ENCODE results near the gene KAZN. TPM values are rescaled to one million over a fixed set of nuclear protein-coding genes. Genes with fewer than 3 reads are reported as not detected.

The KAZN gene
- total RNA-seq, 2 donors from 2014 or later: 0.46 to 0.58 TPM

DNA sequence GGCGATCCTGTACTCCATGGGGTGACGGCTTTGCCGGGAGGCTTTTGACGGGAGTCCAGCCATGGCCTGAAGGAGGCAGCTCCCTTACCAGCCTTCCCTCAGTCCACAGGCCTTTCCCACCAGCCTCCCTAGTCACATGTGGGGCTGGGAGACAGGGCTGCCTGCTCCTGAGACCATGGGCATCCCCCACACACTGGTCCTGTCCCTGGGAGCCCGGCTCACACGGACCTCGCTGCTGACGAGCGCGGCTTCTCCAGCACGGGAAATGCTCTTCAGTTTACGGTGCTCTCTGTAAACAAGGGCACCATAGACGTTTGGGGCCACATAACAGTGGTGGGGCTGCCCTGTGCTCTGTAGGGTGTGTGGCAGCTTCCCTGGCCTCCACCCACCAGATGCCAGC lies 450.6 kb downstream of the KAZN start:
- H3K4me1 Mint-ChIP-seq (ENCODE audit: low read depth): no peaks in the 10 kb centered on the region
- no peak for ATAC-seq (replicated peaks in 1 of 2)
- DNase-seq: no peak
- no peaks in the 10 kb centered on the region for H3K27me3 Mint-ChIP-seq (ENCODE audit: low read depth)
- H3K9me3 Mint-ChIP-seq: no peaks in the 10 kb centered on the region
- H3K36me3 Mint-ChIP-seq (ENCODE audit: insufficient read depth in 2 of 2): no peaks in the 10 kb centered on the region
- no peak overlapping the region for H3K4me3 Mint-ChIP-seq
- H3K27ac Mint-ChIP-seq: no peak overlapping the region

DNA sequence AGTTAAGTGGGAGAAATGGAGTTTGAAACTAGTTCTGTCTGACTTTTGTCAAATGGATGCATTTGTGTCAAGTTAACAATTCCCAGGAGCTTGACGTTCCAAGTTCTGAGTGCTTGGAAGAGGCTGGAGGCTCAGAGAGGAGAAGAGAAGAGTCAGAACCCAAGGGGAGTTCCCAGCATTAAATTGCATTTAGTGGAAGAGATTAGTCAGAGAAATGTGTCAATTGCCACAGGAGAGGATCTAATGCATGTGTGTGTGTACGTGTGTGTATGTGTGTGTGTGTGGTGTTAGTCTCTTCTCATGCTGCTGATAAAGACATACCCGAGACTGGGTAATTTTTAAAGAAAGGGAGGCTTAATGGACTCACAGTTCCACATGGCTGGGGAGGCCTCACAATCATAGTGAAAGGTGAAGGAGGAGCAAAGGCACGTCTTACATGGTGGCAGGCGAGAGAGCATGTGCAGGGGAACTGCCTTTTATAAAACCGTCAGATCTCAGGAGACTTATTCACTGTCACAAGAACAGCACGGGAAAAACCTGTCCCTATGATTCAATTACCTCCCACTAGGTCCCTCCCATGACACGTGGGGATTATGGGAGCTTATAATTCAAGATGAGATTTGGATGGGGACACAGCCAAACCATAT lies 453.5 kb downstream of the KAZN start:
- Mint-ChIP-seq H3K4me3 (no peak overlapping the region), H3K27ac (no peak overlapping the region), H3K9me3 (no peaks in the 10 kb centered on the region), H3K36me3 (ENCODE audit: insufficient read depth in 2 of 2) (no peaks in the 10 kb centered on the region), H3K4me1 (ENCODE audit: low read depth) (no peaks in the 10 kb centered on the region), H3K27me3 (ENCODE audit: low read depth) (no peaks in the 10 kb centered on the region)
- no peak for ATAC-seq (replicated peaks in 1 of 2)
- DNase-seq: no peak

DNA sequence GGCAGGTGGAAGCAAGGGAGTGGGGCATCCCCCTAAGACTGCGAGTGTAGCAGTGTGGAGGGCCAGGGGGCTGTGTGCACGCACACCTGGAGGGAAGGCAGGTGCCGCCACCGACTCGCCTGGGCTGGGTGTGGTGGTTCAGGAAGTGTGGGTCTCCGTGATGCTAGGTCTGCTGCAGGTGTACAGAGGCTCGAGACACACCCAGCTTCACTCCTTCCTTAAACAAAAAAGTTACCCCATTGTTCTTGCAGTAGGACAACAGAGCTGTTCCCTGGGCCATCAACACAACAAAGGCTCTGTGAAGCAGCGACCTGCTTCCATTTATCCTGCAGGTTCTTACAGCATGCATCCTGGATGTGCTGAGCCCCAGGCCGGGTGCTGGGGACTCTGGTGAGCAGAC lies 454.7 kb downstream of the KAZN start:
- Mint-ChIP-seq H3K9me3 (no peaks in the 10 kb centered on the region), H3K4me1 (ENCODE audit: low read depth) (no peaks in the 10 kb centered on the region)
- no peak for ATAC-seq (replicated peaks in 1 of 2)

DNA sequence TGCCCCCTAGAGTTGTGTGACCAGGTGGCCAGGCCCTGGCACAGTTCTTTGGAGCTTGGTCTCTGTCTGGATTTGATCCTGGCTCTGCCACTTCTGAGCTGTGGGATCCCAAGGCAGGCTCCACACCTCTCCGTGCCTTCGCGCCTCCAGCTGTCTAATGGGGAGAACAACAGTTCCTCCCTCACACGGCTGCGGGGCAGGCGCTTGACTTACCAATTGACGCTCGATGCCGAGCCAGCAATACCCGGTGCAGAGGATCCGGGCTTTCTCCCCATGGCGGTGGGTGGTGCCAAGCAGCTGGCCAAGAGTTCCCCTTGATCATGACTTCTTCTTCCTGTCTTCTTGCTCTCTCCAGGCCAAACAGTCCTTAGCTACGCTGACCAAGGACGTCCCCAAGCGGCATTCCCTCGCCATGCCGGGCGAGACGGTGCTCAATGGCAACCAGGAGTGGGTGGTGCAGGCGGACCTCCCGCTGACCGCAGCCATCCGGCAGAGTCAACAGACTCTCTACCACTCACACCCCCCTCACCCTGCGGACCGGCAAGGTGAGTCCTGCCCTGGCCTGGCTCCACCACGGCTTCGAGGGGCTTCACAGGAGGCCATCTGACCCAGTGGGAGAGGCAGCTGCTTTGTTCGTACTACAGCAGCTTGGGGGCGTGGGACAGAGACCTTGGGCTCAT lies 457.4 kb downstream of the KAZN start:
- DNase-seq (no peak), ATAC-seq (replicated peaks in 1 of 2) (no peak)
- no peaks in the 10 kb centered on the region for H3K9me3 Mint-ChIP-seq
- H3K4me1 Mint-ChIP-seq (ENCODE audit: low read depth): no peaks in the 10 kb centered on the region
- H3K4me3 Mint-ChIP-seq: no peak overlapping the region
- H3K36me3 Mint-ChIP-seq (ENCODE audit: insufficient read depth in 2 of 2): no peaks in the 10 kb centered on the region
- no peaks in the 10 kb centered on the region for H3K27me3 Mint-ChIP-seq (ENCODE audit: low read depth)
- no peak overlapping the region for H3K27ac Mint-ChIP-seq

More for the DNA sequence above, 454.7 kb downstream of the KAZN start:
- Mint-ChIP-seq H3K27me3 (ENCODE audit: low read depth) (no peaks in the 10 kb centered on the region), H3K36me3 (ENCODE audit: insufficient read depth in 2 of 2) (no peaks in the 10 kb centered on the region), H3K4me3 (no peak overlapping the region), H3K27ac (no peak overlapping the region)
- DNase-seq: no peak

DNA sequence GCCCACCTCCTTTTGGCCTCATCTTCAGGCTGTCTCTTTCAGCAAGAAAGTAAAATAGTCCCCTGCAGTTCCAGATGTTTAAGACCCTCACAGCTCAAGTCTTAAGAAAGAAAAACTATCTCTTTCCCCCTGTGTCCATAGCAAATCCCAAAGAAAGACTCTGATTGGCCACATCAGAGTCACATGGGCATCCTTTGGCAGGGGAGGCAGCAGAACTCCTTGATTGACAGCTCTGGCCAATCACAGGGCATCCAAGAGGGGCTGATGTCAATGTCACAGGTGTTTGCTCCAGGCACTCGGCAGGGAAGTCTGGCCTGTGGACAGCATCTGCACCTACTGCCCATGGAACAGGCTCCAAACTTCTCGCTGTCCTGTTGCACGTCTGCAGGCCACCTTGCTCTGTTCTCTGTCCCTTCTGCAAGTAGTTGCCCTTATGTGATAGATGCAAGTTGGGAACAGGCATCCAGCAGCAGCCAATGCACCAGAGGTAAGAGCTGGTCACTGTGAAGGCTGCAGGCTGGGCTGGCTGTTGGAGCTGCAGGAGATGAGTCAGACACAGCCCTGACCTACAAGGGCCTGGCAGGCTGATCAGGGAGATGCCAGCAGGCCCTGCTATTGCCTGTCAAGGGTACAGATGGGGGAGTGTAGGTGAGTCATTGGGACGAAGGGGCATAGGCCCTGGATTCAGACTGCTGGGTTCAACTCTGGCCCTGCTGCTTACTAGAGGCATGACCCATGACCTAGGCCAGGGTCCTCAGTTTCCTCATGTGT lies 458.2 kb downstream of the KAZN start:
- Mint-ChIP-seq H3K27ac (no peak overlapping the region), H3K4me1 (ENCODE audit: low read depth) (no peaks in the 10 kb centered on the region)
- no peak for ATAC-seq (replicated peaks in 1 of 2)

DNA sequence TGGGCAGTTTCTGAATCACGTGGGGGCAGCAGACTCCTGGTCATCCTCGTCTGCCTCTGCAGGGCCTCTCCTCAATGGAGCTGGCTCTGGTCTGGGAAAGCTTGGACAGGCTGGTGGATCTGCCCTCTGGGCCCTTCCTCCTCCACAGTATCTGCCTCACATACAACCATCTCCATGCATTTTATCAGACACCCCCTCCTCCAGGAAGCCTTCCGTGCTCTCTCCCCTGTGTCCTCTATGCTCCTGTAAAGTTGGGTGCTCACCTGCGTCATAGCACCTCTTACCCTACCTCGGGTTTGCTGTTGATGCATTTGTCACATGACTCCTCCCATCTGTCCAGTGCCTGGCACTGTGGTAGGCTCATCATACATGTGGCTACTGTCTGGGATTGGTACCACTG lies 459.3 kb downstream of the KAZN start:
- ATAC-seq (replicated peaks in 1 of 2): no peak
- Mint-ChIP-seq H3K27me3 (ENCODE audit: low read depth) (no peaks in the 10 kb centered on the region), H3K4me1 (ENCODE audit: low read depth) (no peaks in the 10 kb centered on the region), H3K36me3 (ENCODE audit: insufficient read depth in 2 of 2) (no peaks in the 10 kb centered on the region), H3K27ac (no peak overlapping the region), H3K9me3 (peaks cover 0 to 2% of the 10 kb centered on the region in 2 donors), H3K4me3 (no peak overlapping the region)
- DNase-seq: no peak

More for the DNA sequence above, 458.2 kb downstream of the KAZN start:
- no peak for DNase-seq
- H3K9me3 Mint-ChIP-seq: no peaks in the 10 kb centered on the region
- H3K36me3 Mint-ChIP-seq (ENCODE audit: insufficient read depth in 2 of 2): no peaks in the 10 kb centered on the region
- no peaks in the 10 kb centered on the region for H3K27me3 Mint-ChIP-seq (ENCODE audit: low read depth)
- no peak overlapping the region for H3K4me3 Mint-ChIP-seq

DNA sequence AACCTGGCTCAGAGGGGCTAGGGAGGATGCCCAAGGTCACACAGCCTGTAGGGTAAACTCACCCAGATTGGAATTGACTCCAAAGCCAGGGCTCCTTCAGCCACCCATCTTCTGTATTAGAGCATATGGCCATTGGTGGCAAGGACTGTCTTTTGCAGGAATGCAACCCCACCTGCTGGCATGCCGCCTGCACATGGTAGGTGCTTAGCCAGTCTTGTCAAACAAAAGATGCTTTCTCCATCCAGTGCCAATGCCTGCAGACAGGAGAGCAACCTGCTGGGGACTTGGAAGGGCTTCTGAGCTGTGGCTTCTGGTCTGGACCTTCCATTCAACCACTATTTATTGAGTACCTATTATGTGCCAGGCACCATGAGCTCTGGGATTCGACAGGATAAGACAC lies 459.8 kb downstream of the KAZN start:
- DNase-seq: no peak
- no peaks in the 10 kb centered on the region for H3K27me3 Mint-ChIP-seq (ENCODE audit: low read depth)
- no peak for ATAC-seq (replicated peaks in 1 of 2)
- peaks cover 0 to 2% of the 10 kb centered on the region in 2 donors for H3K9me3 Mint-ChIP-seq
- H3K4me3 Mint-ChIP-seq: no peak overlapping the region
- H3K27ac Mint-ChIP-seq: no peak overlapping the region
- H3K36me3 Mint-ChIP-seq (ENCODE audit: insufficient read depth in 2 of 2): no peaks in the 10 kb centered on the region
- H3K4me1 Mint-ChIP-seq (ENCODE audit: low read depth): no peaks in the 10 kb centered on the region

DNA sequence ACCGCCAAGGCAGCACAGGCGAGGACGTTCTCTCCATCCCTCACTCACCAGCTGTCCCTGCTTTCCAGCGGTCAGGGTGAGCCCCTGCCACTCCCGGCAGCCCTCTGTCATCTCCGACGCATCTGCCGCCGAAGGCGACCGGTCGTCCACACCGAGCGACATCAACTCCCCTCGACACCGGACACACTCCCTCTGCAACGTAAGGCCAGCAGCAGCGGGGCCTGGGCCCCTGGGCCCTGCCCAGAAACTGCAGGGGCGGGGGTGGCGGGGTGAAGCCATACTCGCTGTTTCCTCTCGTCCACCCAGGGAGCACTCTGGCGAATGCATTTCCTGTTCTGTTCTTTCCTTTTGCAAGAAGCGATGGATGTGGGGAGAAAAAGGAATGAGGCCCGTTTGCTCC lies 461.6 kb downstream of the KAZN start:
- H3K27ac Mint-ChIP-seq: no peak overlapping the region
- no peaks in the 10 kb centered on the region for H3K4me1 Mint-ChIP-seq (ENCODE audit: low read depth)
- no peaks in the 10 kb centered on the region for H3K27me3 Mint-ChIP-seq (ENCODE audit: low read depth)
- H3K9me3 Mint-ChIP-seq: peaks cover 0 to 2% of the 10 kb centered on the region in 2 donors
- no peak overlapping the region for H3K4me3 Mint-ChIP-seq
- H3K36me3 Mint-ChIP-seq (ENCODE audit: insufficient read depth in 2 of 2): no peaks in the 10 kb centered on the region
- DNase-seq (no peak), ATAC-seq (replicated peaks in 1 of 2) (no peak)

DNA sequence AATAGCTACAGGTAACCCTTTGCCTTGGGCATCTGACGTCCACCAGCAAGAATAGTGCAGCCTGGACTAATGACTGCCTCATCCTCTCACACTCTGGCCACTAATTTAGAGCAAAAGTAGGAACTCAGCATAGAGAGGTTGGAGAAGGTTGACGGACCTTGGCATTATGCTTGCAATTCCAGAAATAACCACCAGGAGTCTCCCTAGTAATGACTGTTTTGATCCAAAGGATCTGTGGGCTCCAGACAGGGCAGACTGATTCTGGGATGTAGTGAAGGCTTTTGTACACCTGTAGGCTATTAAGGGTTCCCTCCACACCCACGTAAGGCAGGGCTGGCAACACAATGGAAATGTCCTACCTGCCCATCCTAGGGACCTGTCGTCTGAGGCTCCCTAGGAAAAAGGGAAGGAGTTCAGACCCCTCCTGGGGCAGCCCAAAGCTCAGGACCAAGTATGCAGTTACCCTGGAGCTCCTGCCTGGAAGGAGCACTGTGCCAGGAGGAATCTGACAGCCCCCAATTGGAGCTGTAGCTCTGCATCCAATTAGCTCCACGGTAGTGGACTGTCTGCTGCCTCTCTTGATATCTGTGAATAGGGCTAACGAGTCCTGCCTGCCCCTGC lies 464.1 kb downstream of the KAZN start:
- H3K4me3 Mint-ChIP-seq: no peak overlapping the region
- H3K36me3 Mint-ChIP-seq (ENCODE audit: insufficient read depth in 2 of 2): no peaks in the 10 kb centered on the region
- ATAC-seq (replicated peaks in 1 of 2): no peak
- no peaks in the 10 kb centered on the region for H3K4me1 Mint-ChIP-seq (ENCODE audit: low read depth)
- no peak overlapping the region for H3K27ac Mint-ChIP-seq
- peaks cover 0 to 2% of the 10 kb centered on the region in 2 donors for H3K9me3 Mint-ChIP-seq
- DNase-seq: no peak
- no peaks in the 10 kb centered on the region for H3K27me3 Mint-ChIP-seq (ENCODE audit: low read depth)

DNA sequence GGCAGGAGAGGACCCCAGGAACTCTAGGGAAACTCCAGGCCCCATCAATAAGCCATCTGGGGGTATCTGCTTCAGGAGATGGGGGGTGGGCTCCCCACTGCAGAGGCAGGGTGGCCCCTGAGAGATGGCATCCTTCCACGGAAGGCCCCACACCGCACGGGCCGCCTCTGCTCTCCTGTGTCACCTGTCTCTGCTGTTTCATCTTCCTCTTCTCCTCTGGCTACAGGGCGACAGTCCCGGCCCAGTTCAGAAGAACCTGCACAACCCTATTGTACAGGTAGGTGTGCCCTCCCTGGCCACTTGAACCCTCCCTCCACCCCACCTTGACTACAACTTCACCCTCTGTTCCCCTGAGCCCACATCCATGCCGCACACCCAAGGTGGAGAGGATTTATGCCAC lies 464.9 kb downstream of the KAZN start:
- Mint-ChIP-seq H3K4me3 (no peak overlapping the region), H3K36me3 (ENCODE audit: insufficient read depth in 2 of 2) (no peaks in the 10 kb centered on the region), H3K27me3 (ENCODE audit: low read depth) (no peaks in the 10 kb centered on the region), H3K9me3 (peaks cover 0 to 2% of the 10 kb centered on the region in 2 donors), H3K4me1 (ENCODE audit: low read depth) (no peaks in the 10 kb centered on the region), H3K27ac (no peak overlapping the region)
- DNase-seq (no peak), ATAC-seq (replicated peaks in 1 of 2) (no peak)

DNA sequence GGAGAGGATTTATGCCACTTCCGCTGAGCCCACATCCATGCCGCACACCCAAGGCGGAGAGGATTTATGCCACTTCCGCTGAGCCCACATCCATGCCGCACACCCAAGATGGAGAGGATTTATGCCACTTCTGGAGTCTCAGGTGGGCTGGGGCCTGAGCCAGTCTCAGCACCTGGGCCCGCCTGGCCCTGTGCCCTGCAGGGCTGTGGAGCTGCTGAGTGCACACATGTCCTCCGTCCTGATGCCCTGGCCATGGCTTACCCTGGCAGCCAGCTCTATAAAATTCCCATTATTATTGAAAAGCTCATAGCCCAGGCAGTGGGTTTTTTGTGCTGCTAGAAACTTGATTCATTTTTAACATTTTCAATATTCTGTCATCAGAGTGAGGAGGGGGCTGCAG lies 465.3 kb downstream of the KAZN start:
- Mint-ChIP-seq H3K4me3 (no peak overlapping the region), H3K27me3 (ENCODE audit: low read depth) (no peaks in the 10 kb centered on the region), H3K9me3 (peaks cover 0 to 2% of the 10 kb centered on the region in 2 donors), H3K4me1 (ENCODE audit: low read depth) (no peaks in the 10 kb centered on the region), H3K27ac (no peak overlapping the region), H3K36me3 (ENCODE audit: insufficient read depth in 2 of 2) (no peaks in the 10 kb centered on the region)
- ATAC-seq (replicated peaks in 1 of 2) (no peak), DNase-seq (no peak)

DNA sequence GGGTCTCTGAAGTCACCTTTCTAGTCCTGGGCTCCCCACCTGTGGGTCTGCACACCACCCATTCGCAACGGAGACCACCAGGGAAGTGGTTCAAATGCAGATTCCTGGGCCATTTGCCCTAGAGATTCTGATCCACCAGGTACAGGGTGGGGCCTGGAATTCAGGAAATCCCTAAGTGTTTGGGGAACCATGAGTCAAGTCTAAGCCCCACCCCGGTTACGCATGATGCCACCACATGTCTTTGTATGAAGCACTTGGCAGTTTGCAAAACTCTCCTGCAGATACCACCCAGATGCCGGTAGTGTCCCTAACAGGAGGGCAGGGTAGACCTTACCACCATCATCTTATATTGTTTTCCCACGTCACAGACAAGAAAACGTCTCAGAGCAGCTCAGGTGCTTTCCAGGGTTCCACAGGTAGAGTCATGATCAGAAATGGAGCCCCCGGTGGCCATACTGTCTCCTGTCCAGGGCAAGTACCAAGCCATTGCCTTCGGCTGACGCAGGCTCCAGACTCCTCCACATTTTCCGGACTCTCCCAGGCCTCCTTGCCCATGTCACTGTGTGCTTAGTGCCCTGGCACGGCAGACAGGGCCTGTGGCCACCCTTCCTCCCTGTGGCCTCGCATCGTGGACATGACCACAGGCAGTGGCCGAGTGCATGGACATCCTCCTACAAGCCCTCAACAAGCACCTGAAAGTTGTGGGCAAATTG lies 465.9 kb downstream of the KAZN start:
- Mint-ChIP-seq H3K27me3 (ENCODE audit: low read depth) (no peaks in the 10 kb centered on the region), H3K9me3 (peaks cover 0 to 2% of the 10 kb centered on the region in 2 donors), H3K27ac (no peak overlapping the region), H3K36me3 (ENCODE audit: insufficient read depth in 2 of 2) (no peaks in the 10 kb centered on the region), H3K4me1 (ENCODE audit: low read depth) (no peaks in the 10 kb centered on the region), H3K4me3 (no peak overlapping the region)
- no peak for DNase-seq
- no peak for ATAC-seq (replicated peaks in 1 of 2)

DNA sequence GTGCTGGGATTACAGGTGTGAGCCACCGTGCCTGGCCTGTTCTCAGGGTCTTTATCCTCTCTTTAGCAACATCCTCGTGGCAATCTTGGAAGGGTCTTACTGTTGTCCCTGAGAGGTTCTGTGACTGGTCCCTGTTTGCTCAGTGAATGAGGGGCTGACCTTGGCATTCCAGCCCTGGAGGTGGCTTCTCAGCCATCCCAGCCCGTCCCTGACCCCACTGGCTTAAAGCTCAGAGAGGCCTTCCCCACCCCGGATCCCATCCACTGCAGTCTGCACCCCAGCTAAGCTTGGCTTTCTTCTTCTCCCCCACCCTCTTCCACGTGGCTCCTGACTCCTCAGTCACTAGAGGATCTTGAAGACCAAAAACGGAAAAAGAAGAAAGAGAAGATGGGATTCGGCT lies 466.8 kb downstream of the KAZN start:
- no peak for DNase-seq
- H3K36me3 Mint-ChIP-seq (ENCODE audit: insufficient read depth in 2 of 2): no peaks in the 10 kb centered on the region
- ATAC-seq (replicated peaks in 1 of 2): no peak
- no peaks in the 10 kb centered on the region for H3K27me3 Mint-ChIP-seq (ENCODE audit: low read depth)
- H3K4me3 Mint-ChIP-seq: no peak overlapping the region
- H3K4me1 Mint-ChIP-seq (ENCODE audit: low read depth): no peaks in the 10 kb centered on the region
- peaks cover 0 to 2% of the 10 kb centered on the region in 2 donors for H3K9me3 Mint-ChIP-seq
- no peak overlapping the region for H3K27ac Mint-ChIP-seq

Measured in activated T-cell treated with anti-CD3 and anti-CD28 coated beads, Interleukin-2, amount 50 U/mL, for 72 hours (primary cell).